GM19463 (cell line): Measurements from ENCODE around the gene L3MBTL3.
"Not testable (repeated sequence)": the region's sequence is repeated elsewhere in the genome, so short reads cannot be mapped to it uniquely, and the experiment has no call there.

Experiments
- ATAC-seq: cut with Tn5 transposase; IDR thresholded peaks from one replicate; pipeline ENCODE4 v1.9.1; 2021; ENCODE audit warnings: mild to moderate bottlenecking, moderate library complexity; ENCODE audit not compliant: unreplicated experiment

The L3MBTL3 gene

GRCh38 chr6:130134582-130134981 lies 116.2 kb downstream of the L3MBTL3 start:
- ATAC-seq = no peak

- no peak for ATAC-seq
Observed at GRCh38 chr6:130136798-130137197, 118.4 kb downstream of the L3MBTL3 start.

DNA sequence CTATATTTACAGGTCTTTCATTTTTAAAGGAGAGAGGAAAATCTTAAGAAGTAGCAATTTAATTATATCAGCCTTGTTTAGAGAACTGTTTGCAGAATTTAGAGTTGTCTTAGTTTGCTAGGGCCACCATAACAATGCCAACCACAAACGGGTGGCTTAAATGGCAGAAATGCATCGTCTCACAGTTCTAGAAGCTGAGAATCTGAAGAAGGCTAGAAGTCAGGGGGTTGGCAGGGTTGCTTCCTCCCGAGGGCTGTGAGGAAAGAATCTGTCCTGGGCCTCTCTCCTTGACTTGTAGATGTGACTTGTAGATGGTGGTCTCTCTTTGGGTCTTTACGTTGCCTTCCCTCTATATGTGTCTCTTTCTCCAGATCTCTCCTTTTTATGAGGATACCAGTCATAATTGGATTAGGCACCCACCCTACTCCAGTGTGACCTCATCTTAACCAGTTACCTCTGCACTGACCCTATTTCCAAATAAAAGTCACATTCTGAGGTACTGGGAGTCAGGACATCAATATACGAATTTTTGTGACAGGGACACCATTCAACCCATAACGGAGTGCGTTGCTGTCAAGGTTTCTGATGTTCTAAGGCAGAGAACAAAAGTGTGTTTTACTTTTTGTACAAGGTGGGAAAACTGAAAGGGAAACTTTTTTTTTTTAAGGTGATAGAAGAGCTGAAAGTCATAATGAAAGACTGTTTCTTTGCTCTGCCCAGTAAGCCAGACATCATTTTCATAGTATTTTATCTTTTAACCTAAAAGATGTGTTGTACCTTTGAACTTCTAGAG lies 119.9 kb downstream of the L3MBTL3 start:
- ATAC-seq = peak; percentile 67

GRCh38 chr6:130138909-130139242 lies 120.5 kb downstream of the L3MBTL3 start:
- peak; percentile 32 for ATAC-seq

DNA sequence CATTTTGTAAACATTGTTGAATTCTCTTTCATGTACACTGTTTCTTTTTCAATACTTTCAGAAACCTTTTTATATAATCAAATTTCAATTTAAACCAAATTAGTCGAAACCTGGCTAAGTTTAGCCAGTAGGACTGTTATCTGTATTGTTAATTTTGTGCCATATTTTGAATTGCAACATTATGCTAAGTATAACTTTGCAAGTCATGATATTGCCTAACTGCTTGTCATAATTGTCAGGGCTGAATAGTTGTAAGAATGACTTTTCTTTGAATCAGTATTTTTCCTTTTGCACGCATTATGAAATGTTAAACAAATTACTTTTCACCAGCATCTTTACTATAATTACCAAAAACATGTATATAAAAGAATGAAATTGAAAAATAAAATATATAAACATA lies 121.7 kb downstream of the L3MBTL3 start:
- ATAC-seq = no peak

- ATAC-seq = no peak
Observed at GRCh38 chr6:130143709-130144108, 125.3 kb downstream of the L3MBTL3 start.

GRCh38 chr6:130147111-130147510 lies 128.7 kb downstream of the L3MBTL3 start:
- no peak for ATAC-seq

DNA sequence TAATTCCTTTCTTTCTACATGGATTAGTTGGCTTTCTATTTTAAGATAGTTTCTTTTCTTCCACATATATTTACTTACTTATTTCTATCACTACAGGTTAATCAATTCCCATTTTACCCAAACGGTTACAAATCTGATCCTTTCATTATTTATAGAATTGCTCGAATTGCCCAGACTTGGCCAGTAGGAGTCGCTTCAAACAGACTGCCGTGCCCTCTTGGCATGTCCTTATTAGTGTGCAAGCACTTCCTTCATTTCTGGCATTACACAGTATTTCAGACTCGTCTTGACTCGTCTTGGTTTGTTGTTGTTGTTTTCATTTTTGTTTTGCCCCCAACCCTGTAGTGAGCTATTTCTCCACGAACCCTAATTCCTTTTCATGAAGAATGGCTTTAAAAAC lies 129.8 kb downstream of the L3MBTL3 start:
- no peak for ATAC-seq

DNA sequence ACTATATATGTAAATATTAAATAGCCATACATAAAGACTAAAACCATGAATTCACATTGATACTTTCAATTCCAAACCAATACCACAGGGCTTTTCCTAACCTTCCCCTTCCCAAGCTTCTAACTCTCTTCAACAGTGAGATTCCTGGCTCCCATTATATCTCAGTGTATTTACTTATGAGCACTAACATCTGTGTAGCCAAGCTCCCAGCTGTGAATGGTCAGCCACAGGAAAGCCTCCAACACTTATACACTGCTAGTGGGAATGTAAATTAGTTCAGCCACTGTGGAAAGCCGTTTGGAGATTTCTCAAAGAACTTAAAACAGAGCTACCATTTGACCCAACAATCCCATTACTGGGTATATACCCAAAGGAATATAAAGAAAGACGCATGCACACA lies 130.6 kb downstream of the L3MBTL3 start:
- ATAC-seq = not testable (repeated sequence)

GRCh38 chr6:130150906-130151305 lies 132.5 kb downstream of the L3MBTL3 start:
- ATAC-seq = no peak

DNA sequence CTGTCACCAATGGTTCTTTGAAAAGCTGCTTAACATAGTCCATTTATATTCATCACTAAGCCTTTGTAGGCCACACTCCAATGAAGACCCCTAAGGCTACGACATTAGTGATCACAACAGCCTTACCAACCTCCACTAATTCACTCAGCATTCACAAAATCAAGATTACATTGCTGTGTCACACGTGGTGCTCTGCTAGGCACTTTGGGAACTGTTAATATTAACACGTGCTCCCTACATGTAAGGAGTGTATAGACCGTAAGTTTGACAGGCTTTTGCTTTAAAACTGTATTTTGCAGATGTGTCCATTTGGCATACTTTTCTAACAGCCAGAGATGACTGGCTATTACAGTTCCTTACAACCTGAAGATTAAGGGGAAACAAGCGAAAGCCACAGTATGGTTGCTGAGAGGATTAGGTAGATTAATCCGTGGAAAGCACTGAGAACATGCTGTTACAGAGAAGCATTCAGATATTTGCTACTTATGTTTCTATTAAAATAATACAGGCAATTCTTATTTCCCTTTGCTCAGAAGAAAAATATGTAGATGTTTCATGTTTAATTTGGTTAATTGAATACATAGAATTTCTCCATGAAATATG lies 134.6 kb downstream of the L3MBTL3 start:
- no peak for ATAC-seq

- no peak for ATAC-seq
Observed at GRCh38 chr6:130156908-130157307, 138.5 kb downstream of the L3MBTL3 start.

DNA sequence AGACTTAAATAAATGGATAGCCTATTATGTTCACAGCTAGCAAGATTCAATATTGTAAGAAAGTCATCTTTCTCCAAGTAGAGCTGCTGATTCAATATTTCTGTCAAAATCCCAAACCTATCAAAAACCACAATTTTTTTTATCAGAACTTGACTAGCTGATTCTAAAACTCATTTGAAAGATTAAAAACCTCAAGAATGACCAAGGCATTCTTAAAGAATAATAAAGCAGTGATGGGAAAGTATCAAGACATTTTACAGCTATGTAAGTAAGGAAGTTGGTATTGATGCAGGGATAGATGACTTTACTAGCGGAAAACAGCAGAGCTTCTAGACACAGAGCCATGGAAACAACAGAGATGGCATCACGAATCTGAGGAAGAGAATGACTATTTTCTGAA lies 139.7 kb downstream of the L3MBTL3 start:
- ATAC-seq = no peak

- no peak for ATAC-seq
Observed at GRCh38 chr6:130158548-130158947, 140.2 kb downstream of the L3MBTL3 start.

DNA sequence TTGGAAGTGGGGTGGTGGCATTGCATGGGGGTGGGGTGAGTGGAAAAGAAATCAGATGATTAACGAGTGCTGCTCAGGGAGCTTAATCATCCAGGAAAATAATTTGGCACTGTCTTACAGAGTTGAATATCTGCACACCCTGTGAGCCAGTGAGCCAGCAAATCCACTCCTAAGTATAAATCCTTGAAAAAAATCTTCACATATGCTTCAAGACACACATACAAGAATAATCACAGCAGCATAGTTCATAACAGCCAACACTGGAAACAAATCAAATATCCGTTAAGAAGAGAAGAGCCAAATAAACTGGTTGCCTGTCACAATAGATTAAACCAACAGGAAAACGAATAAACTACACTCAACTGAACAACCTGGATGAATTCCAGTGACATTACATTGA lies 141.6 kb downstream of the L3MBTL3 start:
- ATAC-seq = no peak

GRCh38 chr6:130161683-130162404 lies 143.5 kb downstream of the L3MBTL3 start:
- no peak for ATAC-seq

GRCh38 chr6:130162421-130162820 lies 144.0 kb downstream of the L3MBTL3 start:
- no peak for ATAC-seq

- no peak for ATAC-seq
Observed at GRCh38 chr6:130163266-130163665, 144.9 kb downstream of the L3MBTL3 start.

- ATAC-seq = no peak
Observed at GRCh38 chr6:130164251-130164650, 145.9 kb downstream of the L3MBTL3 start.

- ATAC-seq = no peak
Observed at GRCh38 chr6:130167655-130168054, 149.3 kb downstream of the L3MBTL3 start.

GRCh38 chr6:130170160-130170559 lies 151.8 kb downstream of the L3MBTL3 start:
- not testable (repeated sequence) for ATAC-seq
